Caco-2 (cell line): ENCODE data around the gene KIAA0825. TPM values are rescaled to one million over a fixed set of nuclear protein-coding genes. Genes with fewer than 3 reads are reported as not detected.

ENCODE experiments used
- BruUV-seq: library from RNA; stranded (reverse); fragments of 400-500 nt; replicated peaks from 2 replicates; lab custom pipeline; 2021; lab: Mats Ljungman, UMichigan
- CTCF ChIA-PET: fragments of 300-600 bp; sonication (Branson Sonifier 250); formaldehyde crosslinking; loops from one replicate; lab custom pipeline; 2022; ENCODE audit warnings: antibody characterized with exemption; lab: Charles Lee
- POLR2A ChIA-PET: fragments of 300-600 bp; sonication (Branson Sonifier 250); formaldehyde crosslinking; loops from one replicate; lab custom pipeline; 2022; ENCODE audit warnings: antibody characterized with exemption; lab: Charles Lee
- DNase-seq, 2 experiments: peaks; one replicate each; pipeline versions ENCODE4 v3.0.0 to v3.0.0-alpha.2; 2020 to 2022
- H3K27me3 ChIP-seq: replicated peaks from 2 replicates; pipeline ENCODE4 v1.6.0; 2011; ENCODE audit warnings: low read length; ENCODE audit not compliant: control insufficient read depth, insufficient read depth
- H3K36me3 ChIP-seq: 2 replicates; pipeline ENCODE4 v1.5.1; 2011; ENCODE audit warnings: low read length; ENCODE audit not compliant: control insufficient read depth, insufficient read depth
- H3K4me1 ChIP-seq: fragments of 250-450 bp; sonication (Bioruptor Pico); 2 replicates; pipeline ENCODE4 v1.5.1; 2020; ENCODE audit warnings: mild to moderate bottlenecking
- H3K4me3 ChIP-seq: 2 replicates; pipeline ENCODE4 v1.5.1; 2011; ENCODE audit warnings: low read depth, mild to moderate bottlenecking, control low read depth, low read length
- H3K9me3 ChIP-seq: fragments of 250-450 bp; sonication (Bioruptor Pico); 2 replicates; pipeline ENCODE4 v1.5.1; 2020; ENCODE audit warnings: mild to moderate bottlenecking, moderate library complexity
- H3K27ac Mint-ChIP-seq: one replicate; pipeline ENCODE4 v1.8.0; 2022; ENCODE audit warnings: mixed read lengths; ENCODE audit not compliant: unreplicated experiment
- H3K27me3 Mint-ChIP-seq: one replicate; pipeline ENCODE4 v1.8.0; 2022; ENCODE audit warnings: mixed read lengths; ENCODE audit not compliant: insufficient read depth, unreplicated experiment
- H3K36me3 Mint-ChIP-seq: one replicate; pipeline ENCODE4 v1.8.0; 2022; ENCODE audit warnings: mild to moderate bottlenecking, mixed read lengths; ENCODE audit not compliant: insufficient read depth, unreplicated experiment
- H3K4me1 Mint-ChIP-seq: one replicate; pipeline ENCODE4 v1.8.0; 2022; ENCODE audit warnings: low read depth, mixed read lengths; ENCODE audit not compliant: unreplicated experiment
- H3K4me3 Mint-ChIP-seq: one replicate; pipeline ENCODE4 v1.8.0; 2022; ENCODE audit warnings: mild to moderate bottlenecking, moderate library complexity, mixed read lengths; ENCODE audit not compliant: unreplicated experiment
- H3K9me3 Mint-ChIP-seq: one replicate; pipeline ENCODE4 v1.8.0; 2022; ENCODE audit warnings: mixed read lengths; ENCODE audit not compliant: unreplicated experiment
- intact Hi-C: fragments of 100-400 bp; cut with micrococcal nuclease; formaldehyde crosslinking; loops from one replicate; pipeline ENCODE4 v1.10.0; 2022; ENCODE audit not compliant: unreplicated experiment
- total RNA-seq: library from RNA; stranded (reverse); gene quantifications from 2 replicates; pipeline ENCODE4 v1.2.3, GENCODE V29; 2022
- TF ChIP-seq, protein P1 (sequence below), 2 experiments: fragments of 200-600 bp in 1 of 2; IDR thresholded peaks; 1 replicate in 1 of 2; 2 replicates in 1 of 2; pipeline versions ENCODE4 v1.5.1 to v1.8.0; 2011 to 2022; ENCODE audit warnings: antibody characterized with exemption in 1 of 2, control low read depth in 1 of 2, inconsistent platforms in 1 of 2, low read depth in 1 of 2, low read length in 1 of 2, mild to moderate bottlenecking in 1 of 2, moderate library complexity in 1 of 2; ENCODE audit not compliant: insufficient read depth in 1 of 2, severe bottlenecking in 1 of 2, unreplicated experiment in 1 of 2

The KIAA0825 gene
- total RNA-seq, 1 experiment from 2014 or later: 0.50 TPM

DNA sequence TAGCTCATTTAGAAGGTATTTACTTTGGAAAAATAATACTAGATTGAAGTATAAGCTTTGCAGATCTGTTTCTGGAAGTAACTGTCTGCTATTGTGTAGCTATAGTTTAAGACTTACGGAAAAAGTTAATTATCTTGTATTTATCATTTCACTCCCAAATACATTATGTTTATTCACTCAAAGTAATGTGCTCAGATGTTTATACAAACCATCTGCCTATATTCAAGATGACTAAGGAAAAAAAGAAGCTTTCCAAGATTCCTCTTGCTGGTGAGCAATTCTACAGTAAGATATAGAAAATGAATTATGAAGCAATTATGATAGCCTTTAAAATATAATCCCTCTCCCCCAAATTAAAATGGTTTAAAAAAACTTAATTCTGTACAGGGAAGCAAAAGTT lies 137.9 kb downstream of the KIAA0825 start:
- Mint-ChIP-seq H3K9me3 (no peaks in the 10 kb centered on the region), H3K4me1 (no peaks in the 10 kb centered on the region), H3K4me3 (no peak overlapping the region), H3K36me3 (no peaks in the 10 kb centered on the region), H3K27me3 (peaks cover 10% of the 10 kb centered on the region), H3K27ac (no peak overlapping the region)
- intact Hi-C loops: no loop called here
- TF ChIP-seq, protein P1, sequence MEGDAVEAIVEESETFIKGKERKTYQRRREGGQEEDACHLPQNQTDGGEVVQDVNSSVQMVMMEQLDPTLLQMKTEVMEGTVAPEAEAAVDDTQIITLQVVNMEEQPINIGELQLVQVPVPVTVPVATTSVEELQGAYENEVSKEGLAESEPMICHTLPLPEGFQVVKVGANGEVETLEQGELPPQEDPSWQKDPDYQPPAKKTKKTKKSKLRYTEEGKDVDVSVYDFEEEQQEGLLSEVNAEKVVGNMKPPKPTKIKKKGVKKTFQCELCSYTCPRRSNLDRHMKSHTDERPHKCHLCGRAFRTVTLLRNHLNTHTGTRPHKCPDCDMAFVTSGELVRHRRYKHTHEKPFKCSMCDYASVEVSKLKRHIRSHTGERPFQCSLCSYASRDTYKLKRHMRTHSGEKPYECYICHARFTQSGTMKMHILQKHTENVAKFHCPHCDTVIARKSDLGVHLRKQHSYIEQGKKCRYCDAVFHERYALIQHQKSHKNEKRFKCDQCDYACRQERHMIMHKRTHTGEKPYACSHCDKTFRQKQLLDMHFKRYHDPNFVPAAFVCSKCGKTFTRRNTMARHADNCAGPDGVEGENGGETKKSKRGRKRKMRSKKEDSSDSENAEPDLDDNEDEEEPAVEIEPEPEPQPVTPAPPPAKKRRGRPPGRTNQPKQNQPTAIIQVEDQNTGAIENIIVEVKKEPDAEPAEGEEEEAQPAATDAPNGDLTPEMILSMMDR (IDR thresholded peaks at IDR 0.05; ENCODE audit: insufficient read depth in 1 of 2, low read depth in 1 of 2, low read length in 1 of 2, severe bottlenecking in 1 of 2, unreplicated experiment in 1 of 2): no peak
- Histone ChIP-seq H3K9me3 (no peaks in the 10 kb centered on the region), H3K4me1 (no peaks in the 10 kb centered on the region), H3K36me3 (no peaks in the 10 kb centered on the region), H3K4me3 (no peak overlapping the region), H3K27me3 (no peaks in the 10 kb centered on the region; the same call in 1 of the 2 replicates)
- no TSS peak for BruUV-seq
- CTCF ChIA-PET: no interaction called here
- DNase-seq: no peak
- POLR2A ChIA-PET: no interaction called here

DNA sequence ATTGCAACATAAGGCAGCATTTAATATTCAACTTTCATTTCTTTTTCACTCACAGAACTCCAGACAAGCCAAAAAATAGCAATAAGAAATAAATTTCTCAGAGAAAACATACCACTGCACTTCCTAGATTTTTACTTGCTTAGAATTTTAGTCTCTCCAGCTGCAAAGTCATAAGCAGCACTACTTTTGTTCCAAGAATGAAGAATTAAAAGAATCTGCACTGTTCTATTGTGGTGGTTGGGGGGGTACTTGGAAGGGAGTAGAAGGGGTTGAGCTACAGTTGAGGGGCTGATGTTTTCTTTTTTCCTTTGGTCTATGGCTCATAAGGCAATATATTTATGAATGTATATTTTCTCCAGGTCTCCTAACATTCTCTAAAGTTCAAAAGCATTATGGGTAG lies 144.5 kb downstream of the KIAA0825 start:
- intact Hi-C loops: no loop called here
- Histone ChIP-seq H3K4me1 (no peaks in the 10 kb centered on the region), H3K4me3 (no peak overlapping the region), H3K9me3 (no peaks in the 10 kb centered on the region), H3K27me3 (no peaks in the 10 kb centered on the region), H3K36me3 (no peaks in the 10 kb centered on the region)
- ChIA-PET POLR2A (no interaction called here), CTCF (no interaction called here)
- TF ChIP-seq, protein P1 (IDR thresholded peaks at IDR 0.05; ENCODE audit: insufficient read depth in 1 of 2, low read depth in 1 of 2, low read length in 1 of 2, severe bottlenecking in 1 of 2, unreplicated experiment in 1 of 2): no peak
- Mint-ChIP-seq H3K27me3 (no peaks in the 10 kb centered on the region), H3K27ac (no peak overlapping the region), H3K36me3 (no peaks in the 10 kb centered on the region), H3K4me3 (no peak overlapping the region), H3K4me1 (no peaks in the 10 kb centered on the region), H3K9me3 (no peaks in the 10 kb centered on the region)
- DNase-seq: no peak
- no TSS peak for BruUV-seq

DNA sequence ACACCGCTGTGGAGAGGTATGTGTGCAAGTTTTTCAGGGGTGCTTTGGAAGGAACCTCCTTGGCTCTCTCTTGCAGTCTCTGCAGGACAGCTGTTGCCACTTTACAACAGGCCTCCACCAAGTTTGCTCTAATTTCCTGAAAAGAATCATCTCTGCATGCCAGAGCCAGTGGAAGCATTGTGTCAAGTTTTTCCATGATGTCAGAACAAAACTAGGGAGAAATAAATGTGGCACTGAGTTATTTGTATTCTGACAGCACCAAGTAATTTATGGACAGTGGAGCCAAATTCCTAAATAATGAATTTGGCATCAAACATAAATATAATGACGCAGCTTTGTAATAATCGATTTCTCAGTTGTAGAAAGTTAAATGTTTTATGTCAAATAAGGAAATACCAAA lies 146.9 kb downstream of the KIAA0825 start:
- no peak overlapping the region for H3K4me3 Mint-ChIP-seq
- no peaks in the 10 kb centered on the region for H3K4me1 Mint-ChIP-seq
- no peak overlapping the region for H3K27ac Mint-ChIP-seq
- H3K9me3 ChIP-seq: no peaks in the 10 kb centered on the region
- no TSS peak for BruUV-seq
- no peaks in the 10 kb centered on the region for H3K36me3 ChIP-seq
- no peak overlapping the region for H3K4me3 ChIP-seq
- DNase-seq: no peak
- POLR2A ChIA-PET: no interaction called here
- no peaks in the 10 kb centered on the region for H3K4me1 ChIP-seq
- no peaks in the 10 kb centered on the region for H3K36me3 Mint-ChIP-seq
- intact Hi-C loops: no loop called here
- H3K9me3 Mint-ChIP-seq: no peaks in the 10 kb centered on the region
- H3K27me3 Mint-ChIP-seq: no peaks in the 10 kb centered on the region
- CTCF ChIA-PET: no interaction called here
- no peaks in the 10 kb centered on the region for H3K27me3 ChIP-seq
- TF ChIP-seq, protein P1 (IDR thresholded peaks at IDR 0.05; ENCODE audit: insufficient read depth in 1 of 2, low read depth in 1 of 2, low read length in 1 of 2, severe bottlenecking in 1 of 2, unreplicated experiment in 1 of 2): no peak
